ENCODE measurements around the gene DENND10.
A peak's percentile ranks its signal among the peaks of the same experiment; 100 is the strongest.
"Not testable (repeated sequence)": the region's sequence is repeated elsewhere in the genome, so short reads cannot be mapped to it uniquely, and the experiment has no call there.

The DENND10 gene

DNA sequence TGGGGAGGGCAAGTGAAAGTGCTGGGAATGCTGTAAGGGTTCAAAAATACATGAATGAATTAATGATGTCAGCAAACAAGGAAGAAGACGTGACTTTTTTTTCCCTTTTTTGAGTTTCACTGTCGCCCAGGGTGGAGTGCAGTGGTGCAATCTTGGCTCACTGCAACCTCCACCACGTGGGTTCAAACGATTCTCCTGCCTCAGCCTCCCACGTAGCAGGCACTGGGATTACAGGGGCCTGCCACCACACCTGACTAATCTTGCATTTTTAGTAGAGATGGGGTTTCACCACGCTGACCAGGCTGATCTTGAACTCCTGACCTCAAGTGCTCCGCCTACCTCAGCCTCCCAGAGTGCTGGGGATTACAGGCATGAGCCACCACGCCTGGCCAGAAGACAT lies 30.0 kb downstream of the DENND10 start:
- DNase-seq, result no peak

- DNase-seq, result peak; percentile 33
These were observed 31.6 kb downstream of the DENND10 start for GRCh38 chr10:119135513-119135881.

DNA sequence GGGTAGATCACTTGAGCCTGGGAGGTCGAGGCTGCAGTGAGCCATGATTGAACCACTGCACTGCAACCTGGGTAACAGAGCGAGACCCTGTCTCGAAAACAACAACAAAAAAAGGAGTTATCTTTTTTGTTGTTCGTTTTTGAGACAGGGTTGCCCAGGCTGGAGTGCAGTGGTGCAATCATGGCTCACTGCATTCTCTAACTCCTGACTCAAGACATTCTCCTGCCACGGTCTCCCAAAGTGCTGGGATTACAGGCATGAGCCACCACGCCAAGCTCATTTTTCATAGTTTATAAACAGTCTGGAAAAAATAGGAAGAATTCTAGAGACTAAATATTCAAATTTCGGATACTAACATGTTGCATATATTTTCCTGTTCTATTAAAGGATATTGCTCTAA lies 32.2 kb downstream of the DENND10 start:
- no peak for DNase-seq

- not testable (repeated sequence) for DNase-seq
These were observed 34.0 kb downstream of the DENND10 start for GRCh38 chr10:119137878-119138277.

- no peak for DNase-seq
These were observed 34.7 kb downstream of the DENND10 start for GRCh38 chr10:119138346-119139306.

GRCh38 chr10:119139464-119140067 lies 35.7 kb downstream of the DENND10 start:
- DNase-seq, result peak; percentile 68

GRCh38 chr10:119140603-119141245 lies 36.8 kb downstream of the DENND10 start:
- no peak for DNase-seq

GRCh38 chr10:119143657-119144056 lies 39.7 kb downstream of the DENND10 start:
- no peak for DNase-seq

DNA sequence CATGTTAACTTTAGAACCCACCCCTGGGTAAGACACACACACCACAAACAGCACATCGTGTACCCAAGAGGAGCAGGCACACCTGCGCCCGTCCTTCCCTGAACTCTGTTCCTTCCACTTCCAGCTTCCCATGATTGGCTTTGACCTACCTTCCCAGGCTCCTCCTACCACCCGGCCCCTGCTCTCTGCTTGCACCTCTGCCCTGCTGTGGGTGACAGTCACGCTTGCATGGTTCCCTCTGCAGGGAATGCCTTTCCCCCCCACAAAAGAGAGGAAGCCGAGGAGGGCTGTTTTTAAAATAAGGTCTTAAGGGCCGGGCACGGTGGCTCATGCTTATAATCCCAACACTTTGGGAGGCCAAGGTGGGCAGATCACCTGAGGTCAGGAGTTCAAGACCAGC lies 45.2 kb downstream of the DENND10 start:
- DNase-seq, result no peak

GRCh38 chr10:119149729-119150128 lies 45.8 kb downstream of the DENND10 start:
- DNase-seq, result peak; percentile 54

DNA sequence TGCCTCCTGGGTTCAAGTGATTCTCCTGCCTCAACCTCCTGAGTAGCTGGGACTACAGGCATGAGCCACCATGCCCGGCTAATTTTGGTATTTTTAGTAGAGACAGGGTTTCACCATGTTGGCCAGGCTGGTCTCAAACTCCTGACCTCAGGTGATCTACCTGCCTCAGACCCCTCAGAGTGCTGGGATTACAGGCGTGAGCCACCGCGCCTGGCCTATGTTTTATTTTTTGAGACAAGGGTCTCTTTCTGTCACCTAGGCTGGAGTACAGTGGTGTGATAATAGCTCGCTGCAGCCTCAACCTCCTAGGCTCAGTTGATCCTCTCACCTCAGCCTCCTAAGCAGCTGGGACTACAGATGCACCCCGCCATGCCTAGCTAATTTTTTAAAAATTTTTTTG lies 47.7 kb downstream of the DENND10 start:
- DNase-seq, result not testable (repeated sequence)

DNA sequence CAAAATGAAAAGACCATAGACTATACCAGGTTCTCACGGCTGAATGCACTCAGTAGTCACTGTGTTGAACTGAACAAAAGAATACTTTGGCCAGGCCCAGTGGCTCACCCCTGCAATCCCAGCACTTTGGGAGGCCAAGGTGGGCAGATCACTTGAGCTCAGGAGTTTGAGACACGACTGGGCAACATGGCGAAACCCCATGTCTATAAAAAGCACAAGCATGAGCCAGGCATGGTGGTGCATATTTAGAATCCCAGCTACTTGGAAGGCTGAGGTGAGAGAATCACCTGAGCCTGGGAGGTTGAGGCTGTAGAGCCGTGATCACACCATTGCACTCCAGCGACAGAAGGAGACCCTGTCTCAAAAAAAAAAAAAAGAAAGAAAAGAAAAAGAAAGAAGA lies 49.1 kb downstream of the DENND10 start:
- no peak for DNase-seq

- no peak for DNase-seq
These were observed 49.7 kb downstream of the DENND10 start for GRCh38 chr10:119153661-119154060.

DNA sequence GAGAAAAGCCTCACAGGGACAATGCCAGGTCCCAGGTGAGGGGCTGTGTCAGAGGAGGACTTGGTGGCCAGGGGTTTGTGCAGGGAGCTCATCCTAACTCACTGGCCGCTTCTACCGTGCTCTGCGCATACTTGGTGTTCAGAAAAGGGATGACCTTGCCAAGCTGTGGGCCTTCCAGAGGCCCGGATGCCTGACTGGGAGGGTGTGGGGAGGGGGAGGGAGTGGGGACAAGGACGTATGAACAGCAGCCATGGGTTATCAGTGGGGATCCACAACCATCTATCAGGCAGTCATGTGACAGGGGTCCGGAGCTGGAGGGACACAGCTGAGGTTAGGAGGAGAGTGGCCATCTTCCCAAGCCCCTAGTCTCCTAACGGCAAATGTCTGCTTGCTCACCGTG lies 55.4 kb downstream of the DENND10 start:
- DNase-seq, result no peak

- DNase-seq, result peak; percentile 47
These were observed 58.0 kb downstream of the DENND10 start for GRCh38 chr10:119161680-119162451.

GRCh38 chr10:119162452-119163092 lies 58.7 kb downstream of the DENND10 start:
- DNase-seq, result no peak

- peak; percentile 80 for DNase-seq
These were observed 61.5 kb downstream of the DENND10 start, which contains the start of gene SFXN4 for GRCh38 chr10:119165171-119166117. Gene SFXN4 (minus strand): TSS chr10:119165714. CDS start chr10:119165647, 67 bp downstream.

- no peak for DNase-seq
These were observed 62.2 kb downstream of the DENND10 start for GRCh38 chr10:119166118-119166500.

DNA sequence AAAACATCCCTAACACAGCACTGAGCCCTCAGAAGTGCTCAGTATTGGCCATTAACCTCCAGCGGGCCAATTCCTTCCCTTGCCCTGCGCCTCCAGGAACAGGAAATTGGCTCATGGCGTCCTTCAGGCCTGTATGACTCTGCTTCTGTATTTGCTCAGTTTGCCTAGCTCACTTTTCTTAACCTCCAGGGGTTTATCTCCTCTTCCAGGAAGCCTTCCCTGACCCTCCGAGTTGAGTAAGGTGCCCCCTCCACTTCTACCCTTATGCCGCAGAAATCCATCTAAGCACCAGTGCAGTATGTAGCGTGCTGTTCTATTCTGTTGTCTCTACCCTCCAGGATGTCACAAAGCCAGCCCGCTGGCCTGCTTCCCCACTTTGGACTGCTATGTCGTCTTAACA lies 62.7 kb downstream of the DENND10 start:
- DNase-seq, result no peak

DNA sequence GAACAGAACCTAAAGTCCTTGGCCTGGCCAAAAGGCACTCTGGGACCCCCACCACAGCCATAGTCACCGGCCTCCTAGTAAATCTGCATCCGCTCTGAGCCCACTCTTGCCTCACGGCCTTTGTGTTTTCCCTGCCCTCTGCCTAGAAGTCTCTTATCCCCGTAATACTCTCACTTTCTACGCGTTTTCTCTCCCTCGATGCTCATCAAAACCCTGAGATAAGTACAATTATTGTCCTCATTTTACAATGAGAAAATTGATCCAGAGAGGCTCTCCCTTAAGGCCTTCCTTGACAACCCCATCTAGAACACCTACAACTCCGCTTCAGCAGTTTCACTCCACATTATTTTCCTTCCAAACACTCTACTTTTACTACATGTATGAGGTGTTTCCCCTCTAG lies 63.1 kb downstream of the DENND10 start:
- DNase-seq, result no peak

DNA sequence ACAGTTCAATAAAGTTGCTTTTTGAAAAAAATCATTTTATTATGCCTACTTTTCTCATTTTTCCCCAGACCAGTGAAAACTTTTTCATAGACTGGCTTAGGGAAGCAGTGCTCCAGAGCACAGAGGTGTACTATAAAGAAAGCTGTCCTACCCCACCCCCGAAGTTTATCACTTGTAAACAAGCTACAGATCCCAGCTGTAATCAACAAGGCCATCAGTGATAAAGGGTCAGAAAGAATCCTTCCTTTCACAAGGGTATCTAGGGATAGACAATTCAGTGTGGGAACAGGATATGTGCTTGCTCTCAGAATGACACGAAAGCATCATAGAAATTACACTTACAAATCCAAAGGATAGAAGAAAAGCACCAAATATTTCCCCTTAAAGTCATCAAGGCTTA lies 70.2 kb downstream of the DENND10 start:
- no peak for DNase-seq
